HEK293 (cell line): Measurements from ENCODE around the gene PWWP2B.
A peak's percentile ranks its signal among the peaks of the same experiment; 100 is the strongest.

Source experiments
- CTCF ChIA-PET: fragments of 350-600 bp; formaldehyde crosslinking; extraction: SDS; loops from one replicate; lab custom pipeline; 2021; ENCODE audit warnings: antibody characterized with exemption; lab: Yijun Ruan, JAX
- POLR2A ChIA-PET: fragments of 300-600 bp; formaldehyde crosslinking; extraction: SDS; loops from one replicate; lab custom pipeline; 2020; ENCODE audit warnings: antibody characterized with exemption, inconsistent platforms; lab: Yijun Ruan, JAX
- H3K27ac ChIP-seq: fragments of 200-500 bp; sonication (Bioruptor generic); 2 replicates; pipeline ENCODE4 v1.5.1; 2014; ENCODE audit warnings: low read depth, low read length, control low read depth, inconsistent platforms; ENCODE audit errors: extremely low read depth
- H3K36me3 ChIP-seq, 2 experiments: fragments of 200-500 bp in 1 of 2; sonication (Bioruptor generic) in 1 of 2; 1 replicate in 1 of 2; 2 replicates in 1 of 2; pipeline ENCODE4 v1.5.1; 2014 to 2017; ENCODE audit warnings: inconsistent platforms in 2 of 2, low read length in 2 of 2; ENCODE audit not compliant: control insufficient read depth in 2 of 2, insufficient read depth in 1 of 2
- H3K4me1 ChIP-seq: fragments of 200-500 bp; sonication (Bioruptor generic); 2 replicates; pipeline ENCODE4 v1.5.1; 2014; ENCODE audit warnings: mild to moderate bottlenecking, low read length, inconsistent platforms; ENCODE audit not compliant: control insufficient read depth, insufficient read depth
- H3K4me3 ChIP-seq: 2 replicates; pipeline ENCODE4 v1.5.1; 2011; ENCODE audit warnings: low read depth, mild to moderate bottlenecking, control low read depth, low read length, moderate library complexity
- H3K9me3 ChIP-seq: fragments of 200-500 bp; sonication (Bioruptor generic); 2 replicates; pipeline ENCODE4 v1.5.1; 2014; ENCODE audit warnings: low read depth, low read length, inconsistent platforms; ENCODE audit not compliant: control insufficient read depth, insufficient read depth
- AEBP2 ChIP-seq: fragments of 450-650 bp; formaldehyde crosslinking; IDR thresholded peaks from 2 replicates; pipeline ENCODE4 v1.5.1; 2016; ENCODE audit warnings: missing biosample characterization, missing genetic modification characterization, borderline replicate concordance
- ELK4 ChIP-seq: IDR thresholded peaks from 2 replicates; pipeline ENCODE4 v1.6.1; 2011; ENCODE audit warnings: mild to moderate bottlenecking, low read depth, low read length, borderline replicate concordance
- HOXA7 ChIP-seq: sonication (generic); formaldehyde crosslinking; IDR thresholded peaks from 2 replicates; pipeline ENCODE4 v1.8.1; 2022; ENCODE audit warnings: missing genetic modification reagents, borderline replicate concordance
- IKZF3 ChIP-seq: fragments of 450-650 bp; IDR thresholded peaks from 2 replicates; pipeline ENCODE4 v1.5.0; 2018; ENCODE audit warnings: missing biosample characterization, mild to moderate bottlenecking, missing genetic modification characterization, moderate library complexity
- KLF1 ChIP-seq: fragments of 450-650 bp; formaldehyde crosslinking; IDR thresholded peaks from 2 replicates; pipeline ENCODE4 v1.5.1; 2016; ENCODE audit warnings: missing biosample characterization, missing genetic modification characterization
- KLF7 ChIP-seq: fragments of 450-650 bp; formaldehyde crosslinking; IDR thresholded peaks from 2 replicates; pipeline ENCODE4 v1.5.1; 2016; ENCODE audit warnings: missing biosample characterization, missing genetic modification characterization, borderline replicate concordance
- OSR2 ChIP-seq: fragments of 450-650 bp; formaldehyde crosslinking; IDR thresholded peaks from 2 replicates; pipeline ENCODE4 v1.5.1; 2016; ENCODE audit warnings: missing biosample characterization, missing genetic modification characterization
- OVOL3 ChIP-seq: fragments of 450-650 bp; formaldehyde crosslinking; IDR thresholded peaks from 2 replicates; pipeline ENCODE4 v1.5.1; 2016; ENCODE audit warnings: missing biosample characterization, missing genetic modification characterization
- WT1 ChIP-seq: fragments of 450-650 bp; formaldehyde crosslinking; IDR thresholded peaks from 2 replicates; pipeline ENCODE4 v1.5.1; 2016; ENCODE audit warnings: missing biosample characterization, missing genetic modification characterization
- ZBTB44 ChIP-seq: fragments of 450-650 bp; IDR thresholded peaks from 2 replicates; pipeline ENCODE4 v1.5.1; 2018; ENCODE audit warnings: missing biosample characterization, mild to moderate bottlenecking, missing genetic modification characterization
- ZBTB48 ChIP-seq: fragments of 450-650 bp; formaldehyde crosslinking; IDR thresholded peaks from 2 replicates; pipeline ENCODE4 v1.5.1; 2016; ENCODE audit warnings: missing biosample characterization, missing genetic modification characterization
- ZBTB7A ChIP-seq: fragments of 450-650 bp; formaldehyde crosslinking; IDR thresholded peaks from 2 replicates; pipeline ENCODE4 v1.5.1; 2016; ENCODE audit warnings: low read depth, missing biosample characterization, missing genetic modification characterization
- ZNF133 ChIP-seq: fragments of 450-650 bp; formaldehyde crosslinking; IDR thresholded peaks from 2 replicates; pipeline ENCODE4 v1.5.1; 2016; ENCODE audit warnings: missing biosample characterization, missing genetic modification characterization
- ZNF335 ChIP-seq: fragments of 450-650 bp; formaldehyde crosslinking; conservative IDR thresholded peaks from 2 replicates; pipeline ENCODE4 v1.5.1; 2016; ENCODE audit warnings: missing biosample characterization, missing genetic modification characterization
- ZNF366 ChIP-seq: fragments of 450-650 bp; formaldehyde crosslinking; conservative IDR thresholded peaks from 2 replicates; pipeline ENCODE4 v1.5.1; 2016; ENCODE audit warnings: missing biosample characterization, missing genetic modification characterization
- ZNF530 ChIP-seq: fragments of 450-650 bp; formaldehyde crosslinking; IDR thresholded peaks from 2 replicates; pipeline ENCODE4 v1.5.1; 2016; ENCODE audit warnings: low read depth, missing biosample characterization, missing genetic modification characterization
- ZNF544 ChIP-seq: fragments of 450-650 bp; formaldehyde crosslinking; IDR thresholded peaks from 2 replicates; pipeline ENCODE4 v1.5.0; 2017; ENCODE audit warnings: missing biosample characterization, missing genetic modification characterization
- ZNF600 ChIP-seq: fragments of 450-650 bp; formaldehyde crosslinking; IDR thresholded peaks from 2 replicates; pipeline ENCODE4 v1.5.1; 2016; ENCODE audit warnings: missing biosample characterization, missing genetic modification characterization
- ZNF777 ChIP-seq: fragments of 450-650 bp; formaldehyde crosslinking; IDR thresholded peaks from 2 replicates; pipeline ENCODE4 v1.5.1; 2017; ENCODE audit warnings: missing biosample characterization, missing genetic modification characterization, borderline replicate concordance
- ZSCAN16 ChIP-seq: fragments of 450-650 bp; formaldehyde crosslinking; IDR thresholded peaks from 2 replicates; pipeline ENCODE4 v1.5.1; 2016; ENCODE audit warnings: missing biosample characterization, missing genetic modification characterization
- TF ChIP-seq, protein P1 (sequence below): fragments of 450-650 bp; formaldehyde crosslinking; IDR thresholded peaks from 2 replicates; pipeline ENCODE4 v1.5.1; 2016; ENCODE audit warnings: missing biosample characterization, missing genetic modification characterization

Gene PWWP2B

GRCh38 chr10:132427939-132428367, 31.0 kb downstream of the PWWP2B start (continued):
- TF ChIP-seq ZNF133 (tag by site-specific recombination) (no peak), ZBTB44 (tag by site-specific recombination) (no peak), KLF7 (tag by site-specific recombination) (no peak), OSR2 (no peak), WT1 (tag by site-specific recombination) (no peak), ZNF366 (tag by site-specific recombination) (peak; percentile 64), IKZF3 (tag by site-specific recombination) (no peak), ZBTB7A (tag by site-specific recombination) (peak; percentile 50; the same call in 1 of the 2 replicates), AEBP2 (tag by site-specific recombination) (no peak), ZNF530 (tag by site-specific recombination) (no peak), OVOL3 (tag by site-specific recombination) (no peak), ELK4 (no peak), KLF1 (tag by site-specific recombination) (peak; percentile 22; the same call in 1 of the 2 replicates), ZNF335 (tag by site-specific recombination) (no peak), ZSCAN16 (tag by site-specific recombination) (no peak), ZNF777 (no peak), HOXA7 (CRISPR knock-in tag) (no peak), ZBTB48 (tag by site-specific recombination) (0 out of 2 replicates have a peak, but pooled peaks have one; percentile 3)
- TF ChIP-seq, protein P1, sequence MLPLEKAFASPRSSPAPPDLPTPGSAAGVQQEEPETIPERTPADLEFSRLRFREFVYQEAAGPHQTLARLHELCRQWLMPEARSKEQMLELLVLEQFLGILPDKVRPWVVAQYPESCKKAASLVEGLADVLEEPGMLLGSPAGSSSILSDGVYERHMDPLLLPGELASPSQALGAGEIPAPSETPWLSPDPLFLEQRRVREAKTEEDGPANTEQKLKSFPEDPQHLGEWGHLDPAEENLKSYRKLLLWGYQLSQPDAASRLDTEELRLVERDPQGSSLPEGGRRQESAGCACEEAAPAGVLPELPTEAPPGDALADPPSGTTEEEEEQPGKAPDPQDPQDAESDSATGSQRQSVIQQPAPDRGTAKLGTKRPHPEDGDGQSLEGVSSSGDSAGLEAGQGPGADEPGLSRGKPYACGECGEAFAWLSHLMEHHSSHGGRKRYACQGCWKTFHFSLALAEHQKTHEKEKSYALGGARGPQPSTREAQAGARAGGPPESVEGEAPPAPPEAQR (tag by site-specific recombination): no peak

DNA sequence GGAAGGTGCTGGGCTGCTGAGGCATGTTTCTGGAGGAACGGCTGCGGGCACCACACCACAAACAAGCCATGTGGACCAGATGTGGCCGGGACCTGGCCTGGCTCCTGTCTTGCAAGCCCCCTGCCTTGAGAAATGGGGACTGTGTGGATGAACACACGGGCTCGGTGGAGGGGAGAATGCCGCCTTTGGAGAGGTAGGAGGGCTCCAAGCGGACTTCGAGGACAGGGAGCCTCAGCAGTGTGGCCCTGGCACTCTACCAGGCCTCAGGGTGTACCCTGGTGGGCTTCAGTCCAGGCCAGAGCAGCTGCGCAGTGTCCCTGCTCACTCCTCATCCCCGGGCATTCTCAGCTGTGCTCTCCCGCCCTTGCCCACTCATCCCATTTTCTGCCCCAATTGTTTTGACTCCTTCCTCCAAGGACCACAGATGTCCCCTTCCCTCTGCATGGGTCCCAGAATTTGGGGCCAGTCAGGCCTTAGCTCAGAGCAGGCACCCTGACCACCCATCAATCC, 31.5 kb downstream of the PWWP2B start:
- no peak for TF ChIP-seq ZNF544 (tag by site-specific recombination)
- TF ChIP-seq ZNF600 (tag by site-specific recombination): no peak
- peaks cover 0 to 9% of the 10 kb centered on the region in 2 experiments; a peak in 1 of 3 replicates for H3K36me3 ChIP-seq
- no peaks in the 10 kb centered on the region for H3K9me3 ChIP-seq
- ChIA-PET POLR2A (no interaction called here), CTCF (interaction anchor here (0.7 kb wide), 1 partner anchor 26 kb away, joined by 3 read pairs; no protein-coding TSS in a partner anchor)
- no peak overlapping the region for H3K27ac ChIP-seq
- no peak overlapping the region for H3K4me3 ChIP-seq
- no peaks in the 10 kb centered on the region for H3K4me1 ChIP-seq
